OCI-LY3 (cell line): ENCODE data around the gene COX17.
A peak's percentile ranks its signal among the peaks of the same experiment; 100 is the strongest.
"Not testable (repeated sequence)": the region's sequence is repeated elsewhere in the genome, so short reads cannot be mapped to it uniquely, and the experiment has no call there.

ENCODE experiments used
- H2AFZ ChIP-seq: fragments of 200-600, 300-600 bp; shearing (Covaris generic); 2 replicates; pipeline ENCODE4 v1.6.0; 2014; ENCODE audit warnings: antibody characterized with exemption, low read depth, low read length
- H3K27ac ChIP-seq: fragments of 200-600, 300-600 bp; sonication (generic); 2 replicates; pipeline ENCODE4 v1.5.1; 2014; ENCODE audit warnings: mild to moderate bottlenecking, low read length, moderate library complexity, mixed read lengths
- H3K27me3 ChIP-seq: fragments of 200-600, 300-600 bp; sonication (generic); 2 replicates; pipeline ENCODE4 v1.6.1; 2014; ENCODE audit warnings: low read depth, low read length, mixed read lengths
- H3K36me3 ChIP-seq: fragments of 200-600, 300-600 bp; sonication (generic); replicated peaks from 2 replicates; pipeline ENCODE3; 2014; ENCODE audit warnings: low read depth, low read length, mixed read lengths
- H3K4me1 ChIP-seq: fragments of 300-600, 200-600 bp; sonication (generic); 2 replicates; pipeline ENCODE4 v1.6.1; 2014; ENCODE audit warnings: low read length, mixed read lengths
- H3K4me2 ChIP-seq: fragments of 200-600, 300-600 bp; sonication (generic); 2 replicates; pipeline ENCODE4 v1.6.1; 2014; ENCODE audit warnings: low read length, mixed read lengths
- H3K4me3 ChIP-seq: fragments of 300-600, 200-600 bp; sonication (generic); 2 replicates; pipeline ENCODE4 v1.5.1; 2014; ENCODE audit warnings: antibody characterized with exemption, mild to moderate bottlenecking, low read length, moderate library complexity
- H3K79me2 ChIP-seq: fragments of 300-600, 200-600 bp; shearing (Covaris generic); 2 replicates; pipeline ENCODE4 v1.6.1; 2014; ENCODE audit warnings: mild to moderate bottlenecking, low read length, mixed read lengths
- H3K9ac ChIP-seq: fragments of 300-600, 200-600 bp; shearing (Covaris generic); 2 replicates; pipeline ENCODE4 v1.6.0; 2014; ENCODE audit warnings: mild to moderate bottlenecking, low read length, moderate library complexity
- H3K9me3 ChIP-seq: fragments of 200-600, 300-600 bp; shearing (Covaris generic); 2 replicates; pipeline ENCODE4 v1.6.1; 2014; ENCODE audit warnings: low read length, mixed read lengths; ENCODE audit not compliant: insufficient read depth
- H4K20me1 ChIP-seq: fragments of 200-600, 300-600 bp; sonication (generic); 2 replicates; pipeline ENCODE4 v1.6.1; 2016; ENCODE audit warnings: low read length, mixed read lengths; ENCODE audit not compliant: insufficient read depth
- CTCF ChIP-seq: fragments of 200-600, 300-600 bp; sonication (generic); IDR thresholded peaks from 2 replicates; pipeline ENCODE4 v1.5.1; 2014; ENCODE audit warnings: antibody characterized with exemption, low read length, low read depth
- EZH2phosphoT487 ChIP-seq: fragments of 200-600 bp; shearing (Covaris generic); IDR thresholded peaks from 2 replicates; pipeline ENCODE4 v1.6.1; 2018; ENCODE audit warnings: antibody characterized with exemption, mixed run types, low read depth

COX17 gene

DNA sequence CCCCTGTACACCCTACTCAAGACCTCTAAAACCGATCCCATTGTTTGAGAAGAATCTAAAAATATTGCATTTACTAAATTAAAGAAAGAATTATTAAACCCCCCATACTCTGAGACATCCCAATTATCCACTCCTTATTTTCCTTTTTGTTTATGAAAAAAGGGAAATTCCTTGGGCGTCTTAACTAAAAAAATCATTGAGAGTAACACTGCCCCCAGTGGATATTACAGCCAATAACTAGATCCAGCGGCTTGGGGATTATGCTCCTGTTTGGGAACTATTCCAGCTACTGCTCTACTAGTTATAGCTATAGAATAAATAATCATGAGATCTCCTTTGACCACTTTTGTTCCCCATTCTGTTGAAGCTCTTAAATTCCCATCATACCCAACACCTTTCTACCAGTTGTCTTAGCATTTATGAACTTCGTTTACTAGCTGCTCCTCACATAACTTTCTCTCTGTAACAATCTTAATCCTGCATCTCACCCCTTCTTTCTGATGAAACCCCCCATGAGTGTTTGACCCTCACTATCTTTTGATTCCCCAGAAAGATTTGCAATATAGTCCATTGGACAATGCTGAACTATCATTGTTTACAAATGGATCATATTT is 12.9 kb upstream of the COX17 start:
- no peak overlapping the region for H3K9ac ChIP-seq
- H3K9me3 ChIP-seq, result no peaks in the 10 kb centered on the region
- H3K4me1 ChIP-seq, result peaks cover 14% of the 10 kb centered on the region
- H3K4me2 ChIP-seq, result no peak overlapping the region
- no peaks in the 10 kb centered on the region for H3K79me2 ChIP-seq
- peak; percentile 53 for TF ChIP-seq CTCF
- no peak for TF ChIP-seq EZH2phosphoT487
- no peaks in the 10 kb centered on the region for H4K20me1 ChIP-seq
- no peaks in the 10 kb centered on the region for H3K27me3 ChIP-seq
- H3K36me3 ChIP-seq, result no peaks in the 10 kb centered on the region
- no peak overlapping the region for H3K4me3 ChIP-seq
- no peak overlapping the region for H3K27ac ChIP-seq
- no peak overlapping the region for H2AFZ ChIP-seq

DNA sequence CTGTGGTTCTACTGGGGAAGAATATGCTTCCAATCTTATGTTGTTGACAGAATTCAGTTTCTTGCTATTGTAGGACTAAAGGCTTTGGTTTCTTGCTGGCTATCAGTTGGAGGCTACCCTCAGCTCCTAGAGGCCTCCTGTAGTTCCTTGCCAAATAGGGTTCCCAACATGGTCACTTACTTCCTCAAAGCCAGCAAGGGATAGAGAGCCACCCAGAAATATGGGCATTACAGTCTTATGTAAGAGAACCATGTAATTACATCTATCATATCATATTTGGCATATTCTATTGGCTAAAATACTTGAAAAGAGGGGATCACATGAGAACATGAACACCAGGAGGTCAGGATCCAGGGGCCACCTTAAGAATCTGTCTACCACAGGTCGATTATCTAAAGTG is 6.2 kb upstream of the COX17 start:
- Histone ChIP-seq H3K4me2 (no peak overlapping the region), H3K27ac (no peak overlapping the region), H3K9me3 (no peaks in the 10 kb centered on the region), H3K4me3 (no peak overlapping the region), H3K4me1 (peaks cover 4% of the 10 kb centered on the region), H3K9ac (no peak overlapping the region), H3K27me3 (no peaks in the 10 kb centered on the region), H3K36me3 (no peaks in the 10 kb centered on the region), H2AFZ (no peak overlapping the region; the same call in 1 of the 2 replicates), H4K20me1 (no peaks in the 10 kb centered on the region), H3K79me2 (no peaks in the 10 kb centered on the region)
- TF ChIP-seq CTCF (no peak), EZH2phosphoT487 (no peak)

DNA sequence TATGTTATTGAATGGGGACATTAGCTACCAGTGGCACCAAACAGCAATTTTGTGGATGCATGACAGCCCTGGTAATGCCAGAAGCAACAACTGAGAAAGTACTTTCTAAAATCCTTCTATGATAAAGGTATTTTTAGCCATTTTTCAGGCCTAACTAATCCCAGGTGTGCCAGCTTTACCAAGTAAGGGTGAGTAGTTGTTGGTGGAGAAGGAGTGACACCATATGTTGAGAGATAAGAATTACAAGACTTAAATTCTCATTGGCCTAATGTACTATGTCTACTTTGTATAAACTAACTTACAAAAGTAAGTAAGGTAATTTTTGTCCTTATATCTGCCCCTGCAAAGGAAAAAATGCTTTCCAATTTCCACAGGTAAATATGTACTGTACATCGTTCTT is 4.1 kb upstream of the COX17 start:
- peaks cover 5% of the 10 kb centered on the region for H3K79me2 ChIP-seq
- H3K4me1 ChIP-seq, result peaks cover 7% of the 10 kb centered on the region
- H3K36me3 ChIP-seq, result no peaks in the 10 kb centered on the region
- no peak overlapping the region for H3K4me2 ChIP-seq
- H2AFZ ChIP-seq, result peak overlapping the region; percentile 64; the same call in 1 of the 2 replicates
- H3K27me3 ChIP-seq, result no peaks in the 10 kb centered on the region
- H3K4me3 ChIP-seq, result no peak overlapping the region
- 0 out of 2 replicates have a peak overlapping the region, but pooled peaks have one; percentile 15 for H3K27ac ChIP-seq
- TF ChIP-seq CTCF, result peak; percentile 75
- TF ChIP-seq EZH2phosphoT487, result no peak
- no peaks in the 10 kb centered on the region for H4K20me1 ChIP-seq
- H3K9me3 ChIP-seq, result no peaks in the 10 kb centered on the region
- no peak overlapping the region; the same call in 1 of the 2 replicates for H3K9ac ChIP-seq

GRCh38 chr3:119679874-119680273 is 2.7 kb upstream of the COX17 start:
- H3K4me3 ChIP-seq, result no peak overlapping the region
- peak overlapping the region; percentile 71; the same call in 1 of the 2 replicates for H2AFZ ChIP-seq
- peaks cover 21% of the 10 kb centered on the region for H3K4me1 ChIP-seq
- TF ChIP-seq EZH2phosphoT487, result no peak
- TF ChIP-seq CTCF, result no peak
- no peak overlapping the region for H3K9ac ChIP-seq
- H4K20me1 ChIP-seq, result no peaks in the 10 kb centered on the region
- H3K79me2 ChIP-seq, result peaks cover 19% of the 10 kb centered on the region
- H3K36me3 ChIP-seq, result peaks cover 13% of the 10 kb centered on the region
- H3K4me2 ChIP-seq, result no peak overlapping the region
- H3K27me3 ChIP-seq, result no peaks in the 10 kb centered on the region
- H3K27ac ChIP-seq, result peak overlapping the region; percentile 22; the same call in 1 of the 2 replicates
- H3K9me3 ChIP-seq, result no peaks in the 10 kb centered on the region

DNA sequence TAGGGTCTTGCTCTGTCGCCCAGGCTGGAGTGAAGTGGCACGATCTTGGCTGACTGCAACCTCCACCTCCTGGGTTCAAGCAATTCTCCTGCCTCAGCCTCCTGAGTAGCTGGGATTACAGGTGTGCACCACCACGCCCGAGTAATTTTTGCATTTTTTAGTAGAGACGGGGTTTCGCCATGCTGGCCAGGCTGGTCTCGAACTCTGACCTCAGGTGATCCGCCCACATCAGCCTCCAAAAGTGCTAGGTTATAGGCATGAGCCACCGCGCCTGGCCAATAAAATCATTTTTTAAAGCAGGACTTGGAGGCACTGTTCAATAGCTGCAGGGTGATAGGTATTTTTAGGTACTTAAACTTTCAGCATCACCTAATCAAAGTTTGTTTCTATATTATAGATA is 1.0 kb upstream of the COX17 start:
- not testable (repeated sequence) for H2AFZ ChIP-seq, H4K20me1 ChIP-seq, H3K9me3 ChIP-seq, H3K9ac ChIP-seq, H3K27me3 ChIP-seq
- H3K4me3 ChIP-seq, result peak overlapping the region; percentile 97; the same call in 1 of the 2 replicates
- H3K27ac ChIP-seq, result peak overlapping the region; percentile 92
- peaks cover 23% of the 10 kb centered on the region for H3K4me1 ChIP-seq
- peaks cover 25% of the 10 kb centered on the region for H3K36me3 ChIP-seq
- H3K4me2 ChIP-seq, result peak overlapping the region; percentile 91
- H3K79me2 ChIP-seq, result peaks cover 32% of the 10 kb centered on the region
